ENCODE data around the gene SELP. TPM values are rescaled to one million over a fixed set of nuclear protein-coding genes. Genes with fewer than 3 reads are reported as not detected.

The SELP gene
- total and polyA plus RNA-seq, 12 donors = 3.3 to 13.4 (median 5.6) TPM

DNA sequence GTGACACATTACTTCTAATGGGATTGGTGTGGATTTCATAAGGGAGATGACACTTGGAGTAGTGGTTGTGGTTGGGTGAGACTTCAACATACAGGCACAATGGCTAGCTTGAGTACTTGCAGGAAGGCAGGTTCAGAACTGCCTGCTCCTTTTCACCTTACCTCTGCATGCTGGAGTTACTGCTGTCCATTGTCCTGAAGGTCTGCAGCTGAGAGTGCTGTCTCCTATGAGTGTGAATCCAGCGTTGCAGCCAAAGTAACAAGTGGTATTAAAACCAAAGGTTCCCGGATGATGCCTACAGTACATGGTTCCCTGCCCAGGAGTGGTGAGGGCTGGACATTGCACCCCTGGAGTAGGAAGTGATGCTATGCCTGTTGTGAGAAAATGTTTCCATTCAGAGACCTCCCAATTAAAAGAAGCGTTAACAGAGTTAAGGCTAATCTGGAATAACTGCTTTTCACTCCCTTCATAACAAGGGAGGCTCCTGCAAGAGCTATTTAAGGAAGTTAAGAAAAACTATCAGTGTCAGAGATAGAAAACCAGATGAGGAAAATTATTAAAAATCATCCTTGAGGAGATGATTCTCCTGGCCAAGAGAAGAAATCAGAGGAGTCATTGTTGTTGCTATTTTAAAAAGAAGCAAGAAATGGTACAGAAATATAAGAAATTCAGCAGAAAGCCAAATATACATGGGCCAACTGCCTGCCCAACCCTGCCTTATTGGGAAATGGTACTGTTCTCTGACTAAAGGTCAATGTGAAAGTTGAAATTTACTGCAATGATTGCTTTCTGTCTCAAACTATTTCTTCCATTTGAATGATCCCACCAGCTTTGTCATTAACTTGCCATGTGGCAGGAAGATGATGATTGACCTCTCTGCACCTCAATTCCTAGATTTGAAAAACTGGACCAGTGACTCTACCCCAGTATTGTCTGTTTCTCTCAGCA, 33.9 kb downstream of the SELP start:
- no peak overlapping the region for H3K4me3 ChIP-seq
- H3K9me3 ChIP-seq = no peaks in the 10 kb centered on the region
- no peaks in the 10 kb centered on the region for H3K36me3 ChIP-seq
- ATAC-seq (peak in 2 of 8 donors; percentile 41 to 57), DNase-seq (no peak)
- H3K27ac ChIP-seq = no peak overlapping the region
- no peaks in the 10 kb centered on the region for H3K4me1 ChIP-seq
- intact Hi-C loops (cut with DNase I) = loop anchor here in 2 of 10 donors (10.0 kb wide), 1 partner anchor 209 kb away; no protein-coding TSS in a partner anchor
- TF ChIP-seq, protein P1, sequence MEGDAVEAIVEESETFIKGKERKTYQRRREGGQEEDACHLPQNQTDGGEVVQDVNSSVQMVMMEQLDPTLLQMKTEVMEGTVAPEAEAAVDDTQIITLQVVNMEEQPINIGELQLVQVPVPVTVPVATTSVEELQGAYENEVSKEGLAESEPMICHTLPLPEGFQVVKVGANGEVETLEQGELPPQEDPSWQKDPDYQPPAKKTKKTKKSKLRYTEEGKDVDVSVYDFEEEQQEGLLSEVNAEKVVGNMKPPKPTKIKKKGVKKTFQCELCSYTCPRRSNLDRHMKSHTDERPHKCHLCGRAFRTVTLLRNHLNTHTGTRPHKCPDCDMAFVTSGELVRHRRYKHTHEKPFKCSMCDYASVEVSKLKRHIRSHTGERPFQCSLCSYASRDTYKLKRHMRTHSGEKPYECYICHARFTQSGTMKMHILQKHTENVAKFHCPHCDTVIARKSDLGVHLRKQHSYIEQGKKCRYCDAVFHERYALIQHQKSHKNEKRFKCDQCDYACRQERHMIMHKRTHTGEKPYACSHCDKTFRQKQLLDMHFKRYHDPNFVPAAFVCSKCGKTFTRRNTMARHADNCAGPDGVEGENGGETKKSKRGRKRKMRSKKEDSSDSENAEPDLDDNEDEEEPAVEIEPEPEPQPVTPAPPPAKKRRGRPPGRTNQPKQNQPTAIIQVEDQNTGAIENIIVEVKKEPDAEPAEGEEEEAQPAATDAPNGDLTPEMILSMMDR (IDR thresholded peaks at IDR 0.05) = no peak
- peaks cover 0 to 22% (median 6%) of the 10 kb centered on the region in 7 donors for H3K27me3 ChIP-seq
- WGBS, 2 donors = 45 to 50% methylated on average over 3 of the region's 3 CpGs

DNA sequence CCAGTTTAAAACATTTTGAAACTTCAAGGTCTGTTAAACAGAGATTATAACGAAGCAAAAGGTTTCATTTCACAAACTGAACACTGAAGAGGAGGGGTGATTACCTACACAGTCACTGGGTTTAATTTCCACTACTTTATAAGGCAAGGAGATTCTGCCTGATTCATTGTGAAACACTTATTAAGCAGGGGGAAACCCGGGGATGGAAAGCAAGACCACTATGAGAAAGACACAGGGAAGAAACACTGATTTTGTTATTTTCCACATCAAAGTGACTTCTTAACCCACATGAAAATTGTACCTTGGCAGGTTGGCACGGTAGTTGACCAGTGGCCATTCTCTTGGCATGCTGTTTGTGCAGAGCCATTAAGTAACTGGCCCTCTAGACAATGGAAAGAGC, 35.5 kb downstream of the SELP start:
- ATAC-seq = no peak
- DNase-seq = no peak
- H3K27me3 ChIP-seq = peaks cover 0 to 22% (median 6%) of the 10 kb centered on the region in 7 donors
- no peaks in the 10 kb centered on the region for H3K4me1 ChIP-seq
- H3K4me3 ChIP-seq = no peak overlapping the region
- WGBS, 2 donors = 54 to 59% methylated on average over 3 of the region's 3 CpGs
- TF ChIP-seq, protein P1 (IDR thresholded peaks at IDR 0.05) = no peak
- intact Hi-C loops (cut with DNase I) = loop anchor here in 2 of 10 donors (10.0 kb wide), 1 partner anchor 210 kb away; no protein-coding TSS in a partner anchor
- H3K36me3 ChIP-seq = no peaks in the 10 kb centered on the region
- no peak overlapping the region for H3K27ac ChIP-seq
- H3K9me3 ChIP-seq = no peaks in the 10 kb centered on the region

DNA sequence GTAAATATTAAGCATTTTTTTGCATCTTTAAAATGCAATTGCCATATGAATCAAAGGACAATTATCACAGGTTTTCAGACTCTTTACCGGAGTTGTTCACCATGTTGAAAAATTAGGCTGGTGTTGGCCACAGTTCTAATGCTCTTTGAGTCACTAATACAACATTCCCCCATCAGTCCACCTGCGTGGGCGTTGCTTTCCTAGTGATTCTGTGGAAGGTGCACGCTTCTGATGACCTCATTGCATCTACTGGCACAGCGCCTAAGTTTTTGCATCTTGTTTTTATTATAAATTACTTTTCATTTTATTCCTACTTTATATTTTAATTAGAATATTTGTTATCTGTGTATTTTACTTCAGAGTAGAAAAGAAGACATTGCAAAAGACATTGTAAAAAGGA, 39.0 kb downstream of the SELP start:
- Histone ChIP-seq H3K36me3 (no peaks in the 10 kb centered on the region), H3K4me1 (peaks cover 0 to 11% (median 9%) of the 10 kb centered on the region in 9 donors), H3K27me3 (peaks cover 0 to 7% (median 0%) of the 10 kb centered on the region in 7 donors), H3K27ac (no peak overlapping the region), H3K9me3 (no peaks in the 10 kb centered on the region), H3K4me3 (no peak overlapping the region)
- WGBS, 2 donors = 85 to 86% methylated on average over 5 of the region's 5 CpGs
- TF ChIP-seq, protein P1 (IDR thresholded peaks at IDR 0.05) = no peak
- no peak for ATAC-seq
- intact Hi-C loops (cut with DNase I) = loop anchor here in 2 of 10 donors (10.0 kb wide), 1 partner anchor 214 kb away; no protein-coding TSS in a partner anchor
- DNase-seq = no peak

DNA sequence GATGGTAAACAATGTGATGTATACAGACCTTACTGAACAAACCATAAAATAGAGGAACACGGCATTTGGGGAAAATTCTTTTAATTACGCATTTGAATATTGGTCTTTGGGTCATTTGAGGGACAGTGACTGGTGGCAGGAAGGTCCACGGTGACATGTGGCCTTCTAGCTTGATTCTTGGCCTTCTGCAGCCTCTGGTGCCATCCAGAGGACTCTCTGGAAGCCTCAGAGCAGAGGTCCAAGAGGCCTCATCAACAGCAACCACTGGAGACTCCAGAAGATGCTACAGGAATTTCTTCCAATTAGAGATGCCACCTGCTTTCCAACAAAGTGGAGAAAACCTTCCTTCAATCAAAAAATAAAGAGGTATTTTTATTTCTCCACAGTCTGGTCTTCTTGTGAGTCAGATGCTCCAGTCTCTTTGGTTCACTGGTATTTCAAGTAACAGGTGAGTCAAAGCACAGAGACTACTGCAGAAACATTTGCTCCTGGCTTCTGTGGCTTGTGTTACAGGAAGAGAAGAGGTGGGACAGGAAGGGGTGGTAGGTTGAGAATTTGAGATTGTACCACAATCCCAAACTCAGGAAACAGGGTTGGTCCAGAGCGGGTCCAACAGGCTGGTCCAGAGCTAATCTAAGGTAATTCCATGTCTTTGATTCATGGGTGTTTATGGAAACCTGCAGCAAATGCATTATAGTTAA, 41.0 kb downstream of the SELP start:
- WGBS, 2 donors = 80% methylated on average over 4 of the region's 4 CpGs
- intact Hi-C loops (cut with DNase I) = loop anchor here in 1 of 10 donors (5.0 kb wide), 1 partner anchor 123 kb away; the partner anchor contains the start of gene SELL
- Histone ChIP-seq H3K9me3 (no peaks in the 10 kb centered on the region), H3K27ac (no peak overlapping the region), H3K4me1 (peaks cover 0 to 27% (median 10%) of the 10 kb centered on the region in 9 donors), H3K27me3 (peaks cover 0 to 17% (median 6%) of the 10 kb centered on the region in 7 donors), H3K36me3 (no peaks in the 10 kb centered on the region), H3K4me3 (no peak overlapping the region)
- ATAC-seq (no peak), DNase-seq (no peak)
- TF ChIP-seq, protein P1 (IDR thresholded peaks at IDR 0.05) = no peak

Data from heart right ventricle (tissue), 16 donors.